HG03196 (cell line): ENCODE measurements around the gene ZMYND10.

Experiments
- ATAC-seq: cut with Tn5 transposase; IDR thresholded peaks from one replicate; pipeline ENCODE4 v1.9.1; 2021; ENCODE audit not compliant: unreplicated experiment

The ZMYND10 gene

GRCh38 chr3:50345586-50346234 lies at the start of gene ZMYND10:
Gene ZMYND10, minus strand, starts transcription at chr3:50345732. Its CDS starts 153 bp downstream, at chr3:50345579.
- ATAC-seq = no peak

- no peak for ATAC-seq
Measured at GRCh38 chr3:50393061-50393460, 47.5 kb upstream of the ZMYND10 start.

GRCh38 chr3:50392101-50392715 lies 46.7 kb upstream of the ZMYND10 start:
- ATAC-seq = no peak

- ATAC-seq = no peak
Measured at GRCh38 chr3:50390508-50391224, 45.1 kb upstream of the ZMYND10 start.

GRCh38 chr3:50389414-50389767 lies 43.9 kb upstream of the ZMYND10 start:
- no peak for ATAC-seq

GRCh38 chr3:50388720-50389413 lies 43.3 kb upstream of the ZMYND10 start:
- no peak for ATAC-seq

GRCh38 chr3:50388016-50388719 lies 42.6 kb upstream of the ZMYND10 start:
- no peak for ATAC-seq

GRCh38 chr3:50385754-50386153 lies 40.2 kb upstream of the ZMYND10 start:
- no peak for ATAC-seq

- no peak for ATAC-seq
Measured at GRCh38 chr3:50383750-50384149, 38.2 kb upstream of the ZMYND10 start.

- ATAC-seq = no peak
Measured at GRCh38 chr3:50382722-50383121, 37.2 kb upstream of the ZMYND10 start.

GRCh38 chr3:50381383-50381782 lies 35.9 kb upstream of the ZMYND10 start:
- ATAC-seq = no peak

- no peak for ATAC-seq
Measured at GRCh38 chr3:50380405-50381085, 35.0 kb upstream of the ZMYND10 start.

GRCh38 chr3:50378757-50379156 lies 33.2 kb upstream of the ZMYND10 start:
- no peak for ATAC-seq

- ATAC-seq = no peak
Measured at GRCh38 chr3:50378024-50378423, 32.5 kb upstream of the ZMYND10 start.

- no peak for ATAC-seq
Measured at GRCh38 chr3:50375258-50375931, 29.9 kb upstream of the ZMYND10 start.

- no peak for ATAC-seq
Measured at GRCh38 chr3:50374363-50375257, 29.1 kb upstream of the ZMYND10 start.

GRCh38 chr3:50373146-50374051 lies 27.9 kb upstream of the ZMYND10 start:
- no peak for ATAC-seq

- no peak for ATAC-seq
Measured at GRCh38 chr3:50372349-50372748, 26.8 kb upstream of the ZMYND10 start.
